ENCODE results near the gene HS3ST4. TPM values are rescaled to one million over a fixed set of nuclear protein-coding genes. Genes with fewer than 3 reads are reported as not detected.

HS3ST4 gene
- total and polyA plus RNA-seq, 2 of the 8 experiments (the other 6 are each of a cell fraction or from before 2014, with no cell fraction given): 1.9 to 3.3 TPM

- Histone ChIP-seq H4K20me1 (replicated peaks in 1 of 2; ENCODE audit: control insufficient read depth in 1 of 2, insufficient read depth in 2 of 2, low read length in 2 of 2) (no peaks in the 10 kb centered on the region), H3K79me2 (ENCODE audit: control insufficient read depth in 1 of 2, insufficient read depth in 2 of 2, low read length in 2 of 2) (no peaks in the 10 kb centered on the region), H3K27me3 (replicated peaks in 1 of 4; ENCODE audit: control insufficient read depth in 3 of 4, extremely low read depth in 1 of 4, insufficient read depth in 3 of 4, low read length in 3 of 4) (no peaks in the 10 kb centered on the region), H3K23me2 (ENCODE audit: low read depth, low read length) (no peaks in the 10 kb centered on the region), H3K23ac (ENCODE audit: insufficient read length) (no peak overlapping the region), H3K4ac (replicated peaks; ENCODE audit: insufficient read length, low read depth, low read length) (no peak overlapping the region), H3K18ac (ENCODE audit: extremely low read depth, low read length) (no peak overlapping the region), H3K4me1 (replicated peaks in 1 of 4; ENCODE audit: control insufficient read depth in 3 of 4, insufficient read depth in 4 of 4, low read length in 3 of 4) (peaks cover 0 to 4% (median 0%) of the 10 kb centered on the region in 4 experiments; a peak in 1 of 7 replicates), H3K36me3 (ENCODE audit: control insufficient read depth in 2 of 4, insufficient read depth in 4 of 4, low read length in 3 of 4) (no peaks in the 10 kb centered on the region; a peak in 2 of 8 replicates), H3K4me3 (ENCODE audit: extremely low read depth in 1 of 4, insufficient read depth in 2 of 4, low read depth in 3 of 4, low read length in 4 of 4) (no peak overlapping the region), H3K4me2 (ENCODE audit: insufficient read depth in 1 of 2, low read depth in 2 of 2, low read length in 2 of 2) (no peak overlapping the region), H3K27ac (ENCODE audit: low read depth, low read length) (no peak overlapping the region), H2BK20ac (ENCODE audit: low read length) (no peak overlapping the region), H2BK12ac (ENCODE audit: low read depth, low read length) (no peak overlapping the region), H3K9ac (replicated peaks in 1 of 4; ENCODE audit: extremely low read depth in 1 of 4, low read depth in 3 of 4, low read length in 3 of 4) (no peak overlapping the region), H3K9me3 (ENCODE audit: insufficient read depth in 2 of 2, low read depth in 1 of 2, low read length in 1 of 2) (no peaks in the 10 kb centered on the region), H3K56ac (replicated peaks; ENCODE audit: insufficient read length, low read depth, low read length) (no peak overlapping the region), H3K14ac (ENCODE audit: insufficient read length) (no peak overlapping the region), H2BK15ac (ENCODE audit: low read length) (no peak overlapping the region), H4K8ac (ENCODE audit: extremely low read depth, insufficient read depth, low read length) (no peak overlapping the region), H2BK120ac (replicated peaks; ENCODE audit: low read depth, low read length) (no peak overlapping the region), H2AFZ (ENCODE audit: low read length) (no peak overlapping the region), H2BK5ac (ENCODE audit: low read depth, low read length) (no peak overlapping the region), H4K5ac (ENCODE audit: insufficient read length, low read depth, low read length) (no peak overlapping the region), H4K91ac (replicated peaks; ENCODE audit: insufficient read length, low read length) (no peak overlapping the region), H3K79me1 (ENCODE audit: low read depth, low read length) (no peaks in the 10 kb centered on the region), H2AK5ac (ENCODE audit: low read depth, low read length) (no peak overlapping the region)
- DNase-seq (ENCODE audit: low read depth in 1 of 2, low spot score in 2 of 2) (no peak), FAIRE-seq (no peak)
- TF ChIP-seq ATF3 (IDR thresholded peaks at IDR 0.05; ENCODE audit: insufficient read depth, low read depth, low read length): no peak
- no peak for TF ChIP-seq RNF2 (IDR thresholded peaks at IDR 0.05; ENCODE audit: borderline replicate concordance, low read depth, low read length, missing control alignments, poor library complexity, severe bottlenecking)
- no peak for TF ChIP-seq RAD21 (IDR thresholded peaks at IDR 0.05 in 1 of 2, conservative IDR thresholded peaks at IDR 0.05 in 1 of 2; ENCODE audit: low read depth in 2 of 2, low read length in 2 of 2)
- TF ChIP-seq BACH1 (IDR thresholded peaks at IDR 0.05; ENCODE audit: low read length): no peak
- no peak for TF ChIP-seq TEAD4 (IDR thresholded peaks at IDR 0.05; ENCODE audit: low read depth, low read length)
- no peak for TF ChIP-seq E2F6 (IDR thresholded peaks at IDR 0.05)
- no peak for TF ChIP-seq HDAC6 (IDR thresholded peaks at IDR 0.05; ENCODE audit: low read depth, low read length)
- ChIA-PET POLR2A (ENCODE audit: partially characterized antibody) (no interaction called here), CTCF (ENCODE audit: partially characterized antibody) (interaction anchor here (1.0 kb wide), 1 partner anchor 63 kb away, joined by 3 read pairs; no protein-coding TSS in a partner anchor)
- 91% methylated on average over 4 of the region's 4 CpGs; no CpG with 5 or more reads in 1 of the 2 experiments for WGBS, 2 experiments (ENCODE audit: extremely low coverage in 1 of 2, insufficient coverage in 1 of 2, insufficient read length in 1 of 2, insufficient replicate concordance in 2 of 2, low coverage in 1 of 2, low lambda C conversion rate in 2 of 2, missing lambda C conversion rate in 1 of 2)
Measured at GRCh38 chr16:25941800-25942499, 250.2 kb downstream of the HS3ST4 start.
